SK-N-SH treated with all-trans-retinoic acid at 6 μM for 48 hours (cell line): ENCODE measurements around the gene AACS.

Experiments
- ATAC-seq: fragments of 200-7000 bp; cut with Tn5 transposase; 3 replicates; pipeline ENCODE4 v1.9.1; 2020; ENCODE audit warnings: mild to moderate bottlenecking, moderate library complexity
- ARNTL ChIP-seq: fragments of 450-650 bp; formaldehyde crosslinking; IDR thresholded peaks from 2 replicates; pipeline ENCODE4 v1.5.0; 2020; ENCODE audit warnings: low read depth, mild to moderate bottlenecking, moderate library complexity, borderline replicate concordance
- BACH2 ChIP-seq: fragments of 250-450 bp; sonication (Bioruptor Pico); IDR thresholded peaks from 2 replicates; pipeline ENCODE4 v1.9.0; 2021; ENCODE audit warnings: mild to moderate bottlenecking, borderline replicate concordance
- CSDC2 ChIP-seq: fragments of 250-450 bp; sonication (Bioruptor Pico); IDR thresholded peaks from 2 replicates; pipeline ENCODE4 v1.5.0; 2020; ENCODE audit warnings: mild to moderate bottlenecking, moderate library complexity
- ESRRG ChIP-seq: fragments of 250-450 bp; sonication (Bioruptor Pico); IDR thresholded peaks from 2 replicates; pipeline ENCODE4 v1.6.1; 2021; ENCODE audit warnings: mild to moderate bottlenecking
- GLIS3 ChIP-seq: fragments of 250-450 bp; sonication (Bioruptor Pico); IDR thresholded peaks from 2 replicates; pipeline ENCODE4 v1.5.0; 2020; ENCODE audit warnings: mild to moderate bottlenecking, moderate library complexity
- ISL1 ChIP-seq: fragments of 250-450 bp; sonication (Bioruptor Pico); IDR thresholded peaks from 2 replicates; pipeline ENCODE4 v2.1.2; 2022; ENCODE audit warnings: mild to moderate bottlenecking, moderate library complexity
- OSR1 ChIP-seq: fragments of 250-450 bp; sonication (Bioruptor Pico); IDR thresholded peaks from 2 replicates; pipeline ENCODE4 v1.8.0; 2022; ENCODE audit warnings: moderate library complexity, mild to moderate bottlenecking, inconsistent platforms
- POU6F1 ChIP-seq: fragments of 250-450 bp; sonication (Bioruptor Pico); IDR thresholded peaks from 2 replicates; pipeline ENCODE4 v1.8.0; 2021; ENCODE audit warnings: low read depth, mild to moderate bottlenecking, moderate library complexity, borderline replicate concordance
- PPARA ChIP-seq: fragments of 250-450 bp; sonication (Bioruptor Pico); IDR thresholded peaks from 2 replicates; pipeline ENCODE4 v1.5.0; 2020; ENCODE audit warnings: mild to moderate bottlenecking, borderline replicate concordance
- RARB ChIP-seq: fragments of 250-450 bp; sonication (Bioruptor Pico); IDR thresholded peaks from 2 replicates; pipeline ENCODE4 v1.8.0; 2021; ENCODE audit warnings: mild to moderate bottlenecking, moderate library complexity
- TCF4 ChIP-seq: fragments of 250-450 bp; sonication (Bioruptor Pico); IDR thresholded peaks from 2 replicates; pipeline ENCODE4 v1.8.0; 2021; ENCODE audit warnings: mild to moderate bottlenecking, moderate library complexity, borderline replicate concordance
- TOX ChIP-seq: fragments of 250-450 bp; sonication (Bioruptor Pico); IDR thresholded peaks from 2 replicates; pipeline ENCODE4 v1.8.0; 2021; ENCODE audit warnings: mild to moderate bottlenecking, moderate library complexity, borderline replicate concordance
- TSHZ2 ChIP-seq: fragments of 250-450 bp; sonication (Bioruptor Pico); IDR thresholded peaks from 2 replicates; pipeline ENCODE4 v1.5.0; 2020; ENCODE audit warnings: mild to moderate bottlenecking, moderate library complexity
- ZC3H10 ChIP-seq: fragments of 250-450 bp; sonication (Bioruptor Pico); IDR thresholded peaks from 2 replicates; pipeline ENCODE4 v1.5.1; 2021; ENCODE audit warnings: mild to moderate bottlenecking, moderate library complexity
- ZFP3 ChIP-seq: fragments of 250-450 bp; sonication (Bioruptor Pico); IDR thresholded peaks from 2 replicates; pipeline ENCODE4 v1.5.0; 2020; ENCODE audit warnings: mild to moderate bottlenecking, moderate library complexity
- ZNF565 ChIP-seq: fragments of 450-650 bp; formaldehyde crosslinking; conservative IDR thresholded peaks from 2 replicates; pipeline ENCODE4 v1.5.0; 2020; ENCODE audit warnings: low read depth, mild to moderate bottlenecking, moderate library complexity
- ZNF70 ChIP-seq: fragments of 450-650 bp; formaldehyde crosslinking; IDR thresholded peaks from 2 replicates; pipeline ENCODE4 v1.5.0; 2020; ENCODE audit warnings: mild to moderate bottlenecking, moderate library complexity
- TF ChIP-seq, protein P1 (sequence below): fragments of 250-450 bp; sonication (Bioruptor Pico); IDR thresholded peaks from 2 replicates; pipeline ENCODE4 v1.8.0; 2020; ENCODE audit warnings: mild to moderate bottlenecking, moderate library complexity, borderline replicate concordance

The AACS gene

DNA sequence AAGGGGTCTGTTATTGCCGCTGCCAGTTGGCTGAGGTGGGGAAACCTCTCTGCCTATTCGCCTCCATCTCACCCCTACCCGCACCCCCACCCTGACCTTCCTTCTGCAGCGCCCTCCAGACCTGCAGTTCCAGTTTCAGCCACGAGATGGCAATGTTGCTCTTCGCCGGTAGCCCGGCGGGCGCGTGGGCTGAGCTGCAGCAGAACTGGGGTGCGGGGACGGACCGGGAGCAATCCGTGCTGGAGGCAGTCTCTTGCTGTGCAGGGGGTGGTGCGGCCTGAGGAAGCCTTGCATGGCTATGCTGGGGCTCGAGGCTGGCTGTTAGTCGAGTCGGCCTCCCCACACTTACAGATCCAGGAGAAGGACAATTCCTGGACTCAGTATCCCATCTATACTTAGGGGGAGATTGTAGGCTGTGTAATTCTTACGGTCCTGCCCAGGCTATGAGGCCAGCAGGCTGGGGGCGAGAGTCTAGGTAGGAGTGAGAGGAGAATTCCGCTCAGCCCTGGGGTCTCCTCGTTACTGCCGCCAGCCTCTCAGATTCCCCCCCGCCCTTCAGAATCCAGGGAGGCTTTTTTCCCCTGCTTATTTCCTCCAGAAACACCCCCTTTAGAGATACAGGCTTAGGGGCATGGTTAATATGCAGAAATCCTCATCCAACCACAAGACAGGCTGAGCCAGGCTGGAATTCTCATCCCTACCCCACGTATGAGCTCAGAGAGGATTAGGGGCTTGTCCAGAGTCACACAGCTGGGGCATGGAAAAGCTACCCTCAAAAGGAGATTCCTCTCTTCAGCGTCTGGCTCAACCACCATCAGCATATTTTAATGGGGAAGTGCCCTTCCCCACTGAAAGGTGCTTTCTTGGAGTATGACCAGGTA lies 118.2 kb downstream of the AACS start (continued):
- TF ChIP-seq PPARA (no peak), BACH2 (no peak), POU6F1 (no peak)

- no peak for ATAC-seq
- TF ChIP-seq ZNF565 (CRISPR knock-in tag) (no peak), POU6F1 (no peak), ISL1 (CRISPR knock-in tag) (no peak), TCF4 (no peak), OSR1 (CRISPR knock-in tag) (no peak), PPARA (no peak), ESRRG (CRISPR knock-in tag) (no peak)
Observed at GRCh38 chr12:125184213-125184967, 119.2 kb downstream of the AACS start.

- TF ChIP-seq RARB (CRISPR knock-in tag) (no peak), ISL1 (CRISPR knock-in tag) (no peak), TOX (no peak), ZFP3 (CRISPR knock-in tag) (no peak), ZNF565 (CRISPR knock-in tag) (no peak), TSHZ2 (CRISPR knock-in tag) (no peak)
- TF ChIP-seq, protein P1, sequence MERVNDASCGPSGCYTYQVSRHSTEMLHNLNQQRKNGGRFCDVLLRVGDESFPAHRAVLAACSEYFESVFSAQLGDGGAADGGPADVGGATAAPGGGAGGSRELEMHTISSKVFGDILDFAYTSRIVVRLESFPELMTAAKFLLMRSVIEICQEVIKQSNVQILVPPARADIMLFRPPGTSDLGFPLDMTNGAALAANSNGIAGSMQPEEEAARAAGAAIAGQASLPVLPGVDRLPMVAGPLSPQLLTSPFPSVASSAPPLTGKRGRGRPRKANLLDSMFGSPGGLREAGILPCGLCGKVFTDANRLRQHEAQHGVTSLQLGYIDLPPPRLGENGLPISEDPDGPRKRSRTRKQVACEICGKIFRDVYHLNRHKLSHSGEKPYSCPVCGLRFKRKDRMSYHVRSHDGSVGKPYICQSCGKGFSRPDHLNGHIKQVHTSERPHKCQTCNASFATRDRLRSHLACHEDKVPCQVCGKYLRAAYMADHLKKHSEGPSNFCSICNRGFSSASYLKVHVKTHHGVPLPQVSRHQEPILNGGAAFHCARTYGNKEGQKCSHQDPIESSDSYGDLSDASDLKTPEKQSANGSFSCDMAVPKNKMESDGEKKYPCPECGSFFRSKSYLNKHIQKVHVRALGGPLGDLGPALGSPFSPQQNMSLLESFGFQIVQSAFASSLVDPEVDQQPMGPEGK: no peak
- peak; percentile 12 for ATAC-seq
Observed at GRCh38 chr12:125185311-125185739, 120.1 kb downstream of the AACS start.

GRCh38 chr12:125185740-125186470 lies 120.7 kb downstream of the AACS start, which contains the start of gene TMEM132B:
Gene TMEM132B, plus strand, starts transcription at chr12:125186386.
- peak; percentile 48 for ATAC-seq
- TF ChIP-seq PPARA (no peak), ARNTL (no peak), TSHZ2 (CRISPR knock-in tag) (no peak), TCF4 (no peak), ISL1 (CRISPR knock-in tag) (no peak), CSDC2 (CRISPR knock-in tag) (no peak), GLIS3 (CRISPR knock-in tag) (no peak), ZC3H10 (CRISPR knock-in tag) (no peak), ZNF70 (CRISPR knock-in tag) (no peak), ESRRG (CRISPR knock-in tag) (no peak), RARB (CRISPR knock-in tag) (no peak), ZNF565 (CRISPR knock-in tag) (no peak)
- TF ChIP-seq, protein P1: no peak
